Stimulated activated CD8-positive, alpha-beta memory T cell treated with anti-CD3 and anti-CD28 coated beads, Interleukin-12 subunit alpha, Interleukin-12 subunit beta, amount 100 ng/mL, for 24 hours (primary cell): ENCODE data around the gene GARS1.
A peak's percentile ranks its signal among the peaks of the same experiment; 100 is the strongest.
"Not testable (repeated sequence)": the region's sequence is repeated elsewhere in the genome, so short reads cannot be mapped to it uniquely, and the experiment has no call there.

Experiments used
- DNase-seq: peaks from one replicate; pipeline ENCODE4 v3.0.0-alpha.2; 2020; ENCODE audit errors: extremely low read depth

GARS1 gene, protein sequence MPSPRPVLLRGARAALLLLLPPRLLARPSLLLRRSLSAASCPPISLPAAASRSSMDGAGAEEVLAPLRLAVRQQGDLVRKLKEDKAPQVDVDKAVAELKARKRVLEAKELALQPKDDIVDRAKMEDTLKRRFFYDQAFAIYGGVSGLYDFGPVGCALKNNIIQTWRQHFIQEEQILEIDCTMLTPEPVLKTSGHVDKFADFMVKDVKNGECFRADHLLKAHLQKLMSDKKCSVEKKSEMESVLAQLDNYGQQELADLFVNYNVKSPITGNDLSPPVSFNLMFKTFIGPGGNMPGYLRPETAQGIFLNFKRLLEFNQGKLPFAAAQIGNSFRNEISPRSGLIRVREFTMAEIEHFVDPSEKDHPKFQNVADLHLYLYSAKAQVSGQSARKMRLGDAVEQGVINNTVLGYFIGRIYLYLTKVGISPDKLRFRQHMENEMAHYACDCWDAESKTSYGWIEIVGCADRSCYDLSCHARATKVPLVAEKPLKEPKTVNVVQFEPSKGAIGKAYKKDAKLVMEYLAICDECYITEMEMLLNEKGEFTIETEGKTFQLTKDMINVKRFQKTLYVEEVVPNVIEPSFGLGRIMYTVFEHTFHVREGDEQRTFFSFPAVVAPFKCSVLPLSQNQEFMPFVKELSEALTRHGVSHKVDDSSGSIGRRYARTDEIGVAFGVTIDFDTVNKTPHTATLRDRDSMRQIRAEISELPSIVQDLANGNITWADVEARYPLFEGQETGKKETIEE

DNA sequence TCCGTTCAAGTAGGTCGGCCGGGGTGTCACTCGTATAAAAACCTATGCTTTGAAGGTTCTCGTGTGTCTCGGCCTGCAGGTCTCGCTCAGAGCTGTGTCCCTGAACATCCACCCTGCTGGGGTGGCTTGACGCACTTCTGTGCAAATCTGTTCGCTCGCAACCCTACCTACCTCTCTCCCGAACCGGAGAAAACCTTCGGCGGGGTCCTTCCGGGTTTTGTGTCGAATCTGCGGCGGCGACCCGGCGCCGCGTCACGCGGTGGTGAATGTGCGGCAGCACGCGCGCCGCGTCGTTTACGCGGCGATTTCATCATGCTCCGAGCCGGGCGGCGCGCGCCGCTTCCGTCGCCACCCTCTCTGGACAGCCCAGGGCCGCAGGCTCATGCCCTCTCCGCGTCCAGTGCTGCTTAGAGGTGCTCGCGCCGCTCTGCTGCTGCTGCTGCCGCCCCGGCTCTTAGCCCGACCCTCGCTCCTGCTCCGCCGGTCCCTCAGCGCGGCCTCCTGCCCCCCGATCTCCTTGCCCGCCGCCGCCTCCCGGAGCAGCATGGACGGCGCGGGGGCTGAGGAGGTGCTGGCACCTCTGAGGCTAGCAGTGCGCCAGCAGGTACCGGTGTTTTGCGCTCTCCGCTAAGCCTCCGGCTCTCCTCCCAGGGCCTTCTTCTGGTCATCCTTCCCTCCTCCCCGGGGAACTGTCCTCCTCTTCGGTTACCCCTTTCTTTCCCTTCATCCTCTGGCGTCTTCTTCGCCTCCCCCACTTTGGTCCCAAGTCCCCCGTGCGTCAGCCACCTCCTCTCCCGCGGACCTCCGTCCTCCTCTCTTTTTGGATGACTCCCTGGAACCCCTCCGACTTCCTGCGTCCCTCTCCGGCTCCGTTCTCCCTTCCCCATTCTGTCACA, at the start of gene GARS1:
TSS of gene GARS1 (plus strand) at position 339 of the 896 bp plus-strand sequence. CDS start at position 383, 44 bp downstream.
- peak; percentile 65 for DNase-seq

DNA sequence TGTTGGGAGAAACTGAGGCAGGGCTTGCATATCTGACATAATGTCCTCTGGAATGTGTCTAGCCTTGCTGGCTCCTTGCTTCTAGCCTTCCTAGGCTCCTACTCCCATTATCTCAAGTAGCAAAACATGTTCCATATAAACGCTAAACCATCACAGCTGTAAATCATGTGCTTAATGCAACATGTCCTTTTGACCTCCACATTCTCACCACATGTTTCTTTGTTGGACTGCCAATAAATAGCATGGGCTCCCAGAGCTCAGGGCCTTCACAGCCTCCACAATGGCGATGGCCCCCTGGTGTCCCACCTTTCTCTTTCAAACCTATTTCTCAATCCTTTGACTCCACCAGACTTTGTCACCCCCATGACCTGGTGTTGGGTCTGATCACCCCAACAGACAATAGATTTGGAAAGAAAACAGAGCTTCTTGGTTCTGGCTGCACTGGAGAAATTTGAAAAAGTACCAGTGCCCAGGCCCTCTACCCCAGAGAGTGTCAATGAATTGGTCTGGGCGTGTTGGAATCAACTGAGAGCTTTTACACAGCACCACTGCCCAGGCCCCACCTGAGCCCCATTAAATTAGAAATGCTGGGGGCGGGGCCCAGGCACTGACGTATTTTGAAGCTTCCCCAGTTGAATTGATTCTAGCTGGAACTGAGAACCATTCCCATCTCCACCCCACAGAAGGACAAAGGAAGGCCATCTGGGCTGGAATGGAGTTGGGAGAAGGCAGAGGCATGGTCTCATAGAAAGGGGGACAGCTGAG, 48.7 kb upstream of the GARS1 start:
- no peak for DNase-seq

DNA sequence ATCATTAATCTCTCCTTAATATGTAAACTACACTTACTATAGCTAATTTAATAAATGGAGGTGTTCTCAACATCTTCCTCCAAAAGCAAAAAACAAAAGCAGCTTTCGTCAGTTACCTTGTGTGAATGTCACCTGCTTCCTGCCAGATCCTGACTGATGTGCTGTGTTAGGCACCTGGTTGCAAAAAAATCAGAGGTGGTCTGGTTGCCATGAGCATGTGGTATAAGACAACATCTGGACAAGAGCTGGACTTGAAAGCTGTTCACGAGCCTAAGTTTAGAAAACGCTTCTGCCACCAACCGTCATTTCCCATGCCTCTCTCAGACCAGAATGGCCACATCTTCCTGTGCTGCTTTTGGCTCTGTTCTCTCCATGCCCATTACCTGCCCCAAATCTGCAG, 48.1 kb upstream of the GARS1 start:
- DNase-seq, result no peak

DNA sequence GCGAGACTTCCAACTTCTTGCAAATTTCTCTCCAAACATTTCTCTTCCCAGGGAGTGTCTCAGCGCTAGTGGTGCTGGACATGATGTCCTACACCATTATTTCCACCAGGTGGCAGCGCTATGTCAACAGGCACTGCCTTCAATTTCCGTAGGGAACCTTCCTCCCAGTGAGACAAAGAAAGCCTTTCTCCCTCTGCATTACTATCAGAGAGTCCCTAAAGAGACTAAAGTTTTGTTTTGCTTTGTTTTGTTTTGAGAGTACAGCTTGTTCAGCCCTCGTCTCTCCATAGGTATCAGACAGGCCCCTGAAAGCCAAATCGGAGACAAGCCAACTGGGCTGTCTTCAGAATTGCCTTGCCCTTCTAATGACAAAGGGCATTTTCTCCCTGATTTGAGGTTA, 45.8 kb upstream of the GARS1 start:
- DNase-seq, result no peak

DNA sequence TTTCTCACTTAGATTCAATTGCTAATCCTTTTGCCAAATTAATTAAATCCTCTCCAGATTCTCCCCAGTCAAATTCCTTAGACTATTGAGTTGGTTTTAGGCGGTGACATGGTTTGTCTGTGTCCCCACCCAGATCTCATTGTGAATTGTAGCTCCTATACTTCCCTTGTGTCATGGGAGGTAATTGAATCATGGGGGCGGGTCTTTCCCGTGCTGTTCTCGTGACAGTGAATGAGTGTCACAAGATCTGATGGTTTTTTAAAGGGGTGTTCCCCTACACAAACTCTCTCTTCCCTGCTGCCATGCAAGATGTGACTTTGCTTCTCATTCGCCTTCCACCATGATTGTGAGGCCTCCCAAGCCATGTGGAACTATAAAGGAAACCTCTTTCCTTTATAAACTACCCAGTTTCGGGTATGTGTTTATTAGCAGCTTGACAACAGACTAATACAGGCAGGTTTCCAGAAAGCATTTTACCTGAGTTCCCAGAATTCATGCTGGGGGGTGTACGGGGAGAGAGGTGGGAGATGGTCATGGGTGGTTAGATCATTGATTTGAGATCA, 44.7 kb upstream of the GARS1 start:
- DNase-seq, result no peak

DNA sequence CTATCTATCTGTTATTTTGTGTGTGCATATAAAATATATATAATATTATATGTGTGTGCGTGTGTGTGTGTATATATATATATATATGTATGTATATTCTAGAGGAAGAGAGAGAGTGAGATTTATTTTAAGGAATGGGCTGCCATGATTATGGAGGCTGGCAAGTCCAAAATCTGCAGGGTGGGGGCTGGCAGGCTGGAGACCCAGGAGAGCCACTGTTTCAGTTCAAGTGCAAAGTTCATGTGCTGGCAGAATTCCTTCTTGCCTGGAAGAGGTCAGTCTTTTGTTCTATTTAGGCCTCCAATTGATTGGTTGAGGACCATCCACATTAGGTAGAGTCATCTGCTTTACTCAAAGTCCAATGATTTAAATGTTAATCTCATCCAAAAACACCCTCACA, 42.3 kb upstream of the GARS1 start:
- no peak for DNase-seq

DNA sequence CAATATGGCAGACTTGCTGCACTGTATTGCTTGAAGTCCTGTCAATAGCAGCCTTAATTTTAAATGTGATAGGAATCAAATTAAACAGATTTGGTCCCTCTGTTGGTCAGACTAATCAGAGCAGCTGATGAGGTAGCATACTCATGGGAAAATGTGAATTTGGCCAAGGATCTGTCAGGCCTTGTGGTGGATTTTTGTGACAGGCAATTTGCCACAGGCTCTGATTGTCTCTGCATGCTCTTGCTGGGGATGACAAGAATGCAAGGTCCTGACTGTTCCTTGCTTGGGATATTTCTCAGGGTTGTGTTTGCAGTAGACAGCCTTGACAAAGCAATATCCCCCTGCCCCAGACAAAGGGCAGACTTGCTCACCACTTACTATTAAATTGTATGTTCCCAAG, 41.5 kb upstream of the GARS1 start:
- DNase-seq, result no peak

DNA sequence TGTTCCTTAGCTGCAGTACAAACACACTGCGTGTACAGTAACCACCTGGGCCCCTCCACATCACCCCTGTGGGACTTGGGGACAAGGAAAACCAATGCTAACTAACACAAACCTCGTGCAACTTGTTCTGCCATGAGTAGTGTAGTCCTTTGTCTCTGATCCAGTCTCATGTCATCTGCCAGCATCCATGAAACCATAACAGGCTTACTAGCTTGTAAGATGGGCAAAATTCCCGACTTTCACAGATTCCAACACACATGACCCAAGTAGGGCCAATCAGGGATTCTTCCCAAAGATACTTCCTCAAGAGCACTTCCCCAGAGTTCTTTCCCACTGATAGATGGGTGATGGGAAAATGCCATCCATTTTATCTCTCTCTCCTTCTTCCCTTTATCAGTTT, 41.1 kb upstream of the GARS1 start:
- no peak for DNase-seq

DNA sequence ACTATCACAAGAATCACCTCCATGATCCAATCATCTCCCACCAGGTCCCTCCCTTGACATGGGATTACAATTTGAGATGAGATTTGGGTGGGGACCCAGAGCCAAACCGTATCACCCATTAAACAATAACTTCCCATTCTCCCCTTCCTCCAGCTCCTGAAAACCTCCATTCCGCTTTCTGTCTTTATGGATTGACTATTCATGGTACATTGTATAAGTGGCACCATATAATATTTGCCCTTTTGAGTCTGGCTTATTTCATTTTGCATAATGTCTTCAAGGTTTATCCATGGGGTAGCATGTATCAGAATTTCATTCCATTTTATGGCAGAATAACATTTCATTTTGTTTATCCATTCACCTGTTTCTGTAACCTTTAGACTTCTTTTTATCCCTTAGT, 39.2 kb upstream of the GARS1 start:
- DNase-seq, result no peak

DNA sequence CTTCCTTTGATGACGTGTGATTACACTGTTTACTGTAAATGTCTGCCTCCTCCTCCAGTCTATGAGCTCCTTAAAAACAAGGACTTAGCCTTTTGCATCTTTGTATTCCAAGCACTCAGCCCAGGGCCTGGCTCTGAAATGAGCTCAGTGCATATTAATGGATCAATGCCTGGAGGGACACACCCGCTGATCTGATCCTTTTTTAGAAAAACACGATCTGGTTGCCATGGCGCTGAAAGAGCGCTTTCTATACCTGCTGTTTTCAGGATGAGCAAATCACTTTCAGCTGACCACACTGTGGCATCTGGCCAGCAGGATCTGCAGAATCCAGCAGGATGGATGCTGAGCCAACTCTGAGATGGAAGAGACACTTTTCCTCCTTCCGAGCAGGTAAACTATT, 37.8 kb upstream of the GARS1 start:
- no peak for DNase-seq

DNA sequence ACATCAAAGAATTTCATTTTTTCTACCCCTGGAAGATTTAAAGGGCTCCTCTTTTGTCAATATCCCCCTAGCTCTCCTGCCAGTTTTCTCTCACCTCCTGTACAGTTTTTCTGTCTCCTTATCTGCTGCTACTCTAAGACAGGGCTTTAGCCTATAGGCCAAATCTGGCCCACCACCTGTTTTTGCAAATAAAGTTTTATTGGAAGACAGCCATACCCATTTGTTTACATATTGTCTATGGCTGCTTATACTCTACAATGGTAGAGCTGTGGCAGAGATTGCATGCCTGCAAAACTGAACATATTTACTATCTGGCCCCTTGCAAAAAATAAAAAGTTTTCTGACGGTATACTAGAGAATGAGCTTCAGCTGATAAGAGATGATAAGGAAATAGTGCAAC, 37.4 kb upstream of the GARS1 start:
- DNase-seq, result no peak

DNA sequence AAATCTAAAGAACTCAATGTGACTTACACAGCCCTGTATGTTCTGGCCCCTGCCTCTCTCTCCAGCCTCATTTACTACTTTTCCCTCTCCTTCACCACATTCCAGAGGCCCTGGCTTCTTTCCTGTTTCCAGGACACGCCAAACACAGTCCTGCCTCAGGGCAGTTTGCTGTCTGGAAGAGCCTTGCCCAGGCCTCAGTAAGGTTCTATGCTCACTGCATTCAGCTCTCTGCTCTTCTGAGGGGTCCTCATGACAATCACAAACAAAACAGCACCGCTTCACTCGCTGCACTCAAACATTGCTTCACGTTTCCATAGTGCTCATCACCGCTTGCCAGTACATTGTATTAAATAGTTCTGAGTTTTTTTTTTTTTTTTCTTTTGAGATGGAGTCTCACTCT, 35.1 kb upstream of the GARS1 start:
- DNase-seq, result no peak

DNA sequence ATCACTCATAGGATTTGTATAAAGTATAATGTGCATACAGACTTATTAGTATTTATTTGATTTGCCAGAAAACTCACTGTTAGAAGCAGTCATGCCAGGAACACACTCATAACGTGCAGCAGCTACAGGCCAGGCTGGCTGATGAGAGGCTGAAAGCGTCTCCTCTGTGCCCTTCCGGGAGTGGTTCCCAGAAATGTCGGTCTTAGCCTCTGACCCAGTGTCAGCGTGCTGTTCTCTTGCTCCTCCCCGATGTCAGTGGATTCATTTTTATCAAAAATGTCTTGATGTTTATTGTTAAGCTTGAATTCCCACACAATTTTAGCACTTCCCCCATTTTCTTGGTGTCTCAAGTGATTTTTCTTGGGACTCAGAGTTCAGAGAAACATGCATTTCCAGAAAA, 33.3 kb upstream of the GARS1 start:
- no peak for DNase-seq

DNA sequence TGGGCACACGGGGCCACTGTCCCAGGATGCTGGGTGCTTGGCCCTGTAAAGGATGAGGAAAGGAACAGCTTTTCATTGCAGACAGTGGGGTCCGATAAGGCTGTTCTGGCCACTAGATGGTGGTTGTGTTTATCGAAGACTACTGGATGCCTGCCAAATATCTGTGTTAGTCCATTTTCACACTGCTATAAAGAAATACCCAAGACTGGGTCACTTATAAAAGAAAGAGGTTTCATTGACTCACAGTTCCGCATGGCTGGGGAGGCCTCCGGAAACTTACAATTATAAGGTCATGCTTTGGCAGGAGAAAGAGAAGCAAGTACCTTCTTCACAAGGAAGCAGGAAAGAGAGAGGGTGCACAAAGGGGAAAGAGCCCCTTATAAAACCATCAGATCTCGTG, 32.2 kb upstream of the GARS1 start:
- no peak for DNase-seq

DNA sequence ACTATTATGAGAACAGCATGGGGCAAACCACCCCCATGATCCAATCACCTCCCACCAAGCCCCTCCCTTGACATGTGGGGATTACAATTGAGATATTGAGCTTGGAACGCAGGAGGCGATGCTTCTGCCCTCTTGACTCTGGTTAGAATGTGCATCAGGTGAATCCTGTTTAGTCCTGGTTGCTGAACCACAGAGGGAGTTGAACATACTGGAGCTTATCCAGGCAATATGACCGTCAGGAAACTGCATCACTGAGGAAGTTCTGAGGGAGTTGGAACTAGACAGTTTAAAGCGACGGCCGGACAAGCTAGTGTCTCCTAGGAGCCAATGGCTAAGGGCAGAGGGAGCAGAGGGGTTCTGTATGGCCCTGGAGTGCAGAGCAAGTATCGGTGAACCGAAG, 31.8 kb upstream of the GARS1 start:
- no peak for DNase-seq

DNA sequence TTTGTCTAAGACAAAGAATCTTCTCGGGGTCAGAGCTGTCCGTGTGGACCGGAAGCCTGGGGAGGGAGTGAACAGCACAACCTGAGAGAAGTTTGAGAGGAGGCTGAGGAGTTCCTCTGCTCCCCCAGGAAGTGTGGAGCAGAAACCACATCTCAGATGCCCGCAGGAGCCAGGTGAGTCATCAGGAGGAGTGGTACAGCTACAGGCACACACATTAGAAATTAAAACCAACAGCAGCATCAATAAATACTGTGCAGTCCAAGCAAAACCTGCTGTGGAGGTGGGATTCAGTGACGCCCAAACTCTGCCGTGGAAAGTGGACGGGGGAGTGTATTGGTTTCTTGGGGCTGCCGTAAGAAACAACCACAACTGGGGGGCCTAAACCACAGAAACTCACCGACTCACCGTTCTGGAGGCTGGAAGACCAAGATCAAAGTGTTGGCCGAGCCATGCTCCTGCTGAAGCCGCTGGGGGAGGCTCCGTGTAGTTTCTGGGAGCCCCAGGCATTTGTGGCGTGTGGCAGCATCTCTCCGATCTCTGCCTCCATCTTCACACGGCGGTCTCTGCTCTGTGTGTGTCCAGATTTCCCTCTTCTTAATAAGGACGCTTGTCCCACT, 31.2 kb upstream of the GARS1 start:
- no peak for DNase-seq

DNA sequence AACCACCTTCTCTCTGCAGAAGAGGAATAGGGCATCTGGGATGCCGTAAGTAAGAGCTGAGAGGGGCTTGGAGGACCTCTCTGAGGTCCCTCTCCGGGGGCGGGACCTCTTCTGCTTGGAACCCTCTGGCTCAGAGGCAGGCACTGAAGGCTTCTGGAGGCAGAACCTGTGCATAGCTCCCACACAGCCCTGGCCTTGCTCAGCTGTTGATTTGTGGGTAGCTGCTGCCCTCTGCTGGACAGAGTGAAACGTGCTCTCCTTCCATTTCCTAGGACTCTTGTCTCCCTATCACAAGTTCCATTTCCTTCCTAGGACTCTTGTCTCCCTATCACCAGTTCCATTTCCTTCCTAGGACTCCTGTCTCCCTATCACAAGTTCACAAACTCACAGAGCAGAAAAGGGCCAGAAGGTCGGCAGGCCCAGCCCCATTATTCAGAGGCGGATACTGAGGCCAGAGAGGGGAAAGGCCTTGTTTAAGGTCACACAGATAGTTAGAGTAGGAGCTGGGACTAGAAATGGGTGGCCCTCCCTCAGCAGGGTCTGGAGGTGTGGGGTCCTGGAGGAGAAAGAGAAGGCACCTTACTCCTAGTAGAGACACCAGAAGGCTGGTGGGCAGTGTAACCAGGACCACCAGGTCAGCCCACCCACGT, 30.3 kb upstream of the GARS1 start:
- DNase-seq, result peak; percentile 45

DNA sequence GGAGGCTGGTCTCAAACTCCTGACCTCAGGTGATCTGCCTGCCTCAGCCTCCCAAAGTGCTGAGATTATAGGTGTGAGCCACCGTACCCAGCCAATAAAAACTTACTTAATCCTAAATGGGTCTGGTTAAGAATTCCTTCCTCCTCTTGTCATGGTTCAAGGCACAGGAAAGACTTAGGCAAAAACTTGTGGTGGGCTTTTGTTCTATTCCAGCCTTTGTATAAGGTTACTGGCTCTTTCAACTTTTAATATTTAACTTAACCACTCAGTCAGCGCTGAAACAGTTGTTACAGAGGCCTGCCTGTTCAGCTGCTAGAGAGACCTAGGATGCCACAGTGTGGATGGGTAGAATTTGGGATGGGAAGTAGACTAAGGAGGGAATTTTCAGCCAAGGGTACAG, 28.1 kb upstream of the GARS1 start:
- DNase-seq, result no peak

DNA sequence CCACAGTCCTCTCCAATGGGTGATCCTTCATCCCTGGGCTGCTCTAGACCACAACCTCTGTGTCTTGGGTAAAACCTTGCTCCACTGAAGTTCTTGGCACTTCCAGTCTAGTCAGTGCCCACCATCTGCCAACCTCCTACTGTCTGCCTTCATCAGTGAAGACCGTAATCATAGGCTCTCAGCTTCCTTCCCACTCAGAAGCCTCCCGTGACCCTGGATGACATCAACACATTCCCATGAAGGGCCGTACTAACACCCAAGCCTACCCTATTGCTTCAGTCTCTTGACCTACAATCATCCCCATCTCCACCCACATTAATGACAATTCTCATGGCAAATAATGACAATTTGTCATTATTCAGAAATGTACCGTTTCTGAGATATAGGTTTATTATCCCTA, 27.6 kb upstream of the GARS1 start:
- DNase-seq, result no peak

DNA sequence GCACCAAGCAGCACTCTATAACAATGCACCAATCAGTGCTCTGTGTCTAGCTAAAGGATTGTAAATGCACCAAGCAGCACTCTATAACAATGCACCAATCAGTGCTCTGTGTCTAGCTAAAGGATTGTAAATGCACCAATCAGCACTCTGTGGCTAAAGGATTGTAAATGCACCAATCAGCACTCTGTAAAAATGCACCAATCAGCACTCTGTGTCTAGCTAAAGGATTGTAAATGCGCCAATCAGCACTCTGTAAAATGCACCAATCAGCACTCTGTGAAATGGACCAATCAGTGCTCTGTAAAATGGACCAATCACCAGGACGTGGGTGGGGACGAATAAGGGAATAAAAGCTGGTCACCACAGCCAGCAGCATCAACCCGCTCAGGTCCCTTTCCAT, 24.4 kb upstream of the GARS1 start:
- DNase-seq, result not testable (repeated sequence)
